GM19455 (cell line): ENCODE data around the gene ACAN.

Source experiments
- ATAC-seq: cut with Tn5 transposase; IDR thresholded peaks from one replicate; pipeline ENCODE4 v1.9.1; 2021; ENCODE audit not compliant: unreplicated experiment

Gene ACAN

GRCh38 chr15:88918738-88919137 lies 115.5 kb downstream of the ACAN start:
- ATAC-seq, result no peak

- no peak for ATAC-seq
Measured at GRCh38 chr15:88920186-88920891, 117.1 kb downstream of the ACAN start.

GRCh38 chr15:88920892-88921435 lies 117.7 kb downstream of the ACAN start:
- peak; percentile 52 for ATAC-seq
